ENCODE results near the gene FOXP1. TPM values are rescaled to one million over a fixed set of nuclear protein-coding genes. Genes with fewer than 3 reads are reported as not detected.

The FOXP1 gene
- polyA plus RNA-seq, 6 donors from 2014 or later = 441 to 620 (median 523) TPM

- peaks cover 67 to 98% (median 95%) of the 10 kb centered on the region in 3 donors for H3K4me1 Mint-ChIP-seq
- DNase-seq (no peak), ATAC-seq (ENCODE audit: low read depth in 2 of 2) (no peak)
- H3K27ac Mint-ChIP-seq = peak overlapping the region; percentile 90 to 99 (median 97)
- H3K4me3 Mint-ChIP-seq = peak overlapping the region in 6 of 8 donors; percentile 9 to 68 (median 41)
- no peaks in the 10 kb centered on the region for H3K27me3 Mint-ChIP-seq
- no peaks in the 10 kb centered on the region for H3K36me3 Mint-ChIP-seq
- H3K9me3 Mint-ChIP-seq = no peaks in the 10 kb centered on the region
Measured at GRCh38 chr3:71451812-71452211, 131.7 kb downstream of the FOXP1 start.

GRCh38 chr3:71451060-71451459 lies 132.5 kb downstream of the FOXP1 start:
- no peaks in the 10 kb centered on the region for H3K27me3 Mint-ChIP-seq
- ATAC-seq (ENCODE audit: low read depth in 2 of 2) (no peak), DNase-seq (no peak)
- H3K27ac Mint-ChIP-seq = peak overlapping the region; percentile 90 to 99 (median 97)
- H3K4me1 Mint-ChIP-seq = peaks cover 66 to 98% (median 95%) of the 10 kb centered on the region in 3 donors
- peak overlapping the region in 7 of 8 donors; percentile 0 to 67 (median 51) for H3K4me3 Mint-ChIP-seq
- H3K9me3 Mint-ChIP-seq = no peaks in the 10 kb centered on the region
- H3K36me3 Mint-ChIP-seq = no peaks in the 10 kb centered on the region

GRCh38 chr3:71450162-71450561 lies 133.4 kb downstream of the FOXP1 start:
- DNase-seq (no peak), ATAC-seq (ENCODE audit: low read depth in 2 of 2) (no peak)
- H3K27me3 Mint-ChIP-seq = no peaks in the 10 kb centered on the region
- peaks cover 61 to 97% (median 92%) of the 10 kb centered on the region in 3 donors for H3K4me1 Mint-ChIP-seq
- no peaks in the 10 kb centered on the region for H3K9me3 Mint-ChIP-seq
- no peaks in the 10 kb centered on the region for H3K36me3 Mint-ChIP-seq
- peak overlapping the region in 3 of 8 donors; percentile 32 to 56 (median 52) for H3K4me3 Mint-ChIP-seq
- peak overlapping the region; percentile 5 to 99 (median 60) for H3K27ac Mint-ChIP-seq

GRCh38 chr3:71447803-71448202 lies 135.7 kb downstream of the FOXP1 start:
- no peaks in the 10 kb centered on the region for H3K9me3 Mint-ChIP-seq
- no peaks in the 10 kb centered on the region for H3K36me3 Mint-ChIP-seq
- peaks cover 60 to 97% (median 92%) of the 10 kb centered on the region in 3 donors for H3K4me1 Mint-ChIP-seq
- DNase-seq (no peak), ATAC-seq (ENCODE audit: low read depth in 2 of 2) (no peak)
- no peak overlapping the region for H3K4me3 Mint-ChIP-seq
- H3K27ac Mint-ChIP-seq = peak overlapping the region in 3 of 6 donors; percentile 12 to 85 (median 19)
- no peaks in the 10 kb centered on the region for H3K27me3 Mint-ChIP-seq

- DNase-seq (no peak), ATAC-seq (ENCODE audit: low read depth in 2 of 2) (no peak)
- Mint-ChIP-seq H3K36me3 (no peaks in the 10 kb centered on the region), H3K4me3 (peak overlapping the region in 4 of 8 donors; percentile 13 to 48 (median 27)), H3K9me3 (no peaks in the 10 kb centered on the region), H3K4me1 (peaks cover 59 to 97% (median 92%) of the 10 kb centered on the region in 3 donors), H3K27ac (peak overlapping the region in 4 of 6 donors; percentile 82 to 99 (median 87)), H3K27me3 (no peaks in the 10 kb centered on the region)
Measured at GRCh38 chr3:71447197-71447596, 136.3 kb downstream of the FOXP1 start.

GRCh38 chr3:71446734-71447133 lies 136.8 kb downstream of the FOXP1 start:
- no peaks in the 10 kb centered on the region for H3K9me3 Mint-ChIP-seq
- peak overlapping the region in 4 of 6 donors; percentile 82 to 99 (median 87) for H3K27ac Mint-ChIP-seq
- peaks cover 60 to 97% (median 92%) of the 10 kb centered on the region in 3 donors for H3K4me1 Mint-ChIP-seq
- ATAC-seq (ENCODE audit: low read depth in 2 of 2) (no peak), DNase-seq (no peak)
- no peaks in the 10 kb centered on the region for H3K36me3 Mint-ChIP-seq
- peak overlapping the region in 4 of 8 donors; percentile 13 to 48 (median 34) for H3K4me3 Mint-ChIP-seq
- no peaks in the 10 kb centered on the region for H3K27me3 Mint-ChIP-seq

GRCh38 chr3:71446260-71446659 lies 137.3 kb downstream of the FOXP1 start:
- Mint-ChIP-seq H3K9me3 (no peaks in the 10 kb centered on the region), H3K27me3 (no peaks in the 10 kb centered on the region), H3K36me3 (no peaks in the 10 kb centered on the region), H3K27ac (peak overlapping the region in 4 of 6 donors; percentile 64 to 99 (median 89)), H3K4me3 (peak overlapping the region in 5 of 8 donors; percentile 22 to 57 (median 46)), H3K4me1 (peaks cover 61 to 97% (median 92%) of the 10 kb centered on the region in 3 donors)
- ATAC-seq (ENCODE audit: low read depth in 2 of 2) = no peak
- DNase-seq = no peak

GRCh38 chr3:71444861-71445259 lies 138.7 kb downstream of the FOXP1 start:
- H3K27ac Mint-ChIP-seq = peak overlapping the region; percentile 99
- no peaks in the 10 kb centered on the region for H3K36me3 Mint-ChIP-seq
- H3K9me3 Mint-ChIP-seq = no peaks in the 10 kb centered on the region
- ATAC-seq (ENCODE audit: low read depth in 2 of 2) (no peak), DNase-seq (no peak)
- peak overlapping the region; percentile 61 to 88 (median 85) for H3K4me3 Mint-ChIP-seq
- no peaks in the 10 kb centered on the region for H3K27me3 Mint-ChIP-seq
- peaks cover 54 to 98% (median 94%) of the 10 kb centered on the region in 3 donors for H3K4me1 Mint-ChIP-seq

GRCh38 chr3:71444028-71444860 lies 139.3 kb downstream of the FOXP1 start:
- Mint-ChIP-seq H3K36me3 (no peaks in the 10 kb centered on the region), H3K9me3 (no peaks in the 10 kb centered on the region), H3K27me3 (no peaks in the 10 kb centered on the region), H3K4me1 (peaks cover 58 to 99% (median 96%) of the 10 kb centered on the region in 3 donors), H3K4me3 (peak overlapping the region; percentile 61 to 88 (median 85)), H3K27ac (peak overlapping the region; percentile 99)
- ATAC-seq (ENCODE audit: low read depth in 2 of 2) (peak; percentile 82 to 83), DNase-seq (peak; percentile 88)

GRCh38 chr3:71443332-71443731 lies 140.2 kb downstream of the FOXP1 start:
- no peaks in the 10 kb centered on the region for H3K27me3 Mint-ChIP-seq
- no peaks in the 10 kb centered on the region for H3K36me3 Mint-ChIP-seq
- DNase-seq (no peak), ATAC-seq (ENCODE audit: low read depth in 2 of 2) (no peak)
- no peaks in the 10 kb centered on the region for H3K9me3 Mint-ChIP-seq
- H3K27ac Mint-ChIP-seq = peak overlapping the region; percentile 99
- peaks cover 67 to 99% (median 96%) of the 10 kb centered on the region in 3 donors for H3K4me1 Mint-ChIP-seq
- H3K4me3 Mint-ChIP-seq = peak overlapping the region; percentile 31 to 93 (median 82)

GRCh38 chr3:71442652-71443042 lies 140.9 kb downstream of the FOXP1 start:
- Mint-ChIP-seq H3K27ac (peak overlapping the region; percentile 99), H3K36me3 (no peaks in the 10 kb centered on the region), H3K9me3 (no peaks in the 10 kb centered on the region), H3K4me3 (peak overlapping the region; percentile 61 to 93 (median 86)), H3K4me1 (peaks cover 71 to 99% (median 94%) of the 10 kb centered on the region in 3 donors), H3K27me3 (no peaks in the 10 kb centered on the region)
- DNase-seq (peak; percentile 42), ATAC-seq (ENCODE audit: low read depth in 2 of 2) (peak; percentile 15)

GRCh38 chr3:71441925-71442651 lies 141.4 kb downstream of the FOXP1 start:
- H3K4me3 Mint-ChIP-seq = peak overlapping the region; percentile 61 to 93 (median 86)
- no peaks in the 10 kb centered on the region for H3K27me3 Mint-ChIP-seq
- H3K4me1 Mint-ChIP-seq = peaks cover 73 to 99% (median 96%) of the 10 kb centered on the region in 3 donors
- ATAC-seq (ENCODE audit: low read depth in 2 of 2) (peak; percentile 3 to 16), DNase-seq (peak; percentile 41)
- peak overlapping the region; percentile 97 to 99 (median 99) for H3K27ac Mint-ChIP-seq
- no peaks in the 10 kb centered on the region for H3K9me3 Mint-ChIP-seq
- no peaks in the 10 kb centered on the region for H3K36me3 Mint-ChIP-seq

- Mint-ChIP-seq H3K36me3 (no peaks in the 10 kb centered on the region), H3K27ac (peak overlapping the region; percentile 97 to 99 (median 99)), H3K4me3 (peak overlapping the region; percentile 22 to 93 (median 82)), H3K4me1 (peaks cover 67 to 96% (median 91%) of the 10 kb centered on the region in 3 donors), H3K9me3 (no peaks in the 10 kb centered on the region), H3K27me3 (no peaks in the 10 kb centered on the region)
- DNase-seq (no peak), ATAC-seq (ENCODE audit: low read depth in 2 of 2) (no peak)
Measured at GRCh38 chr3:71441217-71441924, 142.2 kb downstream of the FOXP1 start.

Data from naive B cell (primary cell).